ENCODE measurements around the gene PLPP1. TPM values are rescaled to one million over a fixed set of nuclear protein-coding genes. Genes with fewer than 3 reads are reported as not detected.

PLPP1 gene
- total RNA-seq (2014; rRNA removed; shearing (Covaris generic)): 53.3 and 55.8 TPM in 2 replicates

DNA sequence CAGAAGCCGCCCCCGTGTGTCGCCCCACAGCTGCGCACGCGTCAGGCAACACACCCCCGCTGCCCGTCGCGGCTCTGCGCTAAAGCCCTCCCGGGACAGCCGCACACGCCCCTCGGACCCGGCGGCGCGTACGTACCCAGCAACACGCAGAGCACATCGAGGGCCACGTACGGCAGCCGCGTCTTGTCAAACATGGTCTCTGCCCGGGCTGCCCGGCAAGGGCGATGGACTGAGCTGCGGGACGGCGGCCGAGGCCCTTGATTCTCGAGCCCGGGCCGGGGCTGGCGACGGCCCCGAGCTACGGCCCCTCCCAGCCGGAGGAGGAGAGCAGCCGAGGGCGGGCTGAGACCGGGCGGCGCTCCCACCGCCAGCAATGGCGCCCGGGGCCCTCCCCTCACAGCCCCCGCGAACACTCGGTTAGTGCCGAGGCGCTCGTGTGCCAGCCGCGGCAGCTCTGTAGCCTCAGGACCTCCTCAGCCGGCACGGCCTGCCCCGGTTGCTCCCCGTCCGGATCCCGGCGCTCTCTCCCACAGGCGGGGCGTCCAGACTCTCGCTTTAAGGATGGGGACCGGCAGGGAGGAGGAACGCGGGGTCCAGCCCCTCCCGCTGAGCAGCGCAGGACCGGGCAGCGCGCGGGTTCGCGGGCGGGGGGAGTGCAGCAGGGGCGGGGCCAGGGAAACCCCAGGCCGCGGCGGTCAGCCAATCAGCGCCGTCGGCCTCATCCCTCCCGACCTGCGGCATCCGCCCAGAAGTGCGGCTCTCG lies at the start of gene PLPP1:
TSS of gene PLPP1 (minus strand) at position 529 of the 763 bp plus-strand sequence. CDS start at position 194, 335 bp downstream.
- peak; percentile 84 for DNase-seq (ENCODE audit: low spot score)

DNA sequence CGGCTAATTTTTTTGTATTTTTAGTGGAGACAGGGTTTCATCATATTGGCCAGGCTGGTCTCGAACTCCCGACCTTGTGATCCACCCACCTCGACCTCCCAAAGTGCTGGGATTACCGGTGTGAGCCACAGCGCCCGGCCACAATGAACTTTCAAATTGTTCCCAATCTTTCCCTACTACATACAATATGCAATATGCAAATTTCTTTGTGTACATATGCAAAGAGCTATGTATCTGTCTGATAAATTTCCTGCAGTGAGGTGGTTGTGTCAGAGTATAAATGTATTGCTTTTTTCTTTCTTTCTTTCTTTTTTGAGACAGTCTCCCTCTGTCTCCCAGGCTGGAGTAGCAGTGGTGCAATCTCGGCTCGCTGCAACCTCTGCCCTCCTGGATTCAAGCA lies 48.8 kb upstream of the PLPP1 start:
- DNase-seq (ENCODE audit: low spot score): no peak

DNA sequence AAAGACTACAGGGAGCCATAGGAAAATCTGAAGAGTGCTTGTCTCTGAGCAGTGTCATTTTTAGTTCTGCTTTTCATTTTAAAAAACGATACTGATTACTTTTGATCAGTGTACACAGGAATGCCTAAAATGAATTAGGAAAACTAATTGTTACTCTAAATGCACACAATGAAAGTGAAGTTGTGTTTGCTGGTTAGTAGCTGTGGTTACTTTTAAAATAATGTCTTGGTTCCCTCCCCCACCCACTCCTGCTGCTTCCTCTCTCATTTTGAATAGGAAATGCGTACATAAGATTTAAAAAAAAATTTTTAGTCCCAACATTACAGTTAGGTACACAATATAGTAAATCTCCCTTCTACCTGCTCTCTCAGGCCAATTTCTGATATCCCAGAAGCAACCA lies 47.5 kb upstream of the PLPP1 start:
- DNase-seq (ENCODE audit: low spot score): no peak

DNA sequence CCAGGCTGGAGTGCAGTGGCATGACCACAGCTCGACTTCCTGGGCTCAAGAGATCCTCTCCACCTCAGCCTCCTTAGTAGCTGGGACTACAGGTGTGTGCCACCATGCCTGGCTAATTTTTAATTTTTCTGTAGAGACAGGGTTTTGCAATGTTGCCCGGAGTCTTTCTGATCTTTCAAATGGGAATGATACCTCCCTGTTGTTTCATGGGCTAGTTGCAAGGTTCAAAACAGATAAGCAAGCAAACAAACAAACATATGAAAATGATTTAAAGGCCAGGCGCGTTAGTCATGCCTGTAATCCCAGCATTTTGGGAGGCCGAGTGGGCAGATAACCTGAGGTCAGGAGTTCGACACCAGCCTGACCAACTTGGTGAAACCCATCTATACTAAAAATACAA lies 45.3 kb upstream of the PLPP1 start:
- DNase-seq (ENCODE audit: low spot score): no peak

DNA sequence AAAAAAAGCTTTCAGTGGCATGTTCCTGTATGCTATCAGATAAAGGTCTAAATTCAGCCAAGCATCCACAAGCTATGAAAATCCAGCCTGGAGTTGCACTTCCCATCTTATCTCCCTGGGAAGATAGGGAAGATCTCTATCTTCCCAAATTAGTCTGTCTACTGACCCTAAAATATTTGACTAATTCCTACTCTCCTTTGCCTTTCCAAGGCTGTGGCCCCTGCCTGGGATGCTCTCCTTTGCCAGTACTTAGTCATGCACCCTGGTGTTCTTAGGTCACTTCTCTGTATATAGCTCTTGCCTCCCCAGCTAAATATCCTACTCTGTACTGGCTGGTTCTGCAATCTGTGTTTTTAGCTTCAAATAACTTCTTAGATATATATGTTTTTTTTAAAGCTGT lies 44.0 kb upstream of the PLPP1 start:
- no peak for DNase-seq (ENCODE audit: low spot score)

DNA sequence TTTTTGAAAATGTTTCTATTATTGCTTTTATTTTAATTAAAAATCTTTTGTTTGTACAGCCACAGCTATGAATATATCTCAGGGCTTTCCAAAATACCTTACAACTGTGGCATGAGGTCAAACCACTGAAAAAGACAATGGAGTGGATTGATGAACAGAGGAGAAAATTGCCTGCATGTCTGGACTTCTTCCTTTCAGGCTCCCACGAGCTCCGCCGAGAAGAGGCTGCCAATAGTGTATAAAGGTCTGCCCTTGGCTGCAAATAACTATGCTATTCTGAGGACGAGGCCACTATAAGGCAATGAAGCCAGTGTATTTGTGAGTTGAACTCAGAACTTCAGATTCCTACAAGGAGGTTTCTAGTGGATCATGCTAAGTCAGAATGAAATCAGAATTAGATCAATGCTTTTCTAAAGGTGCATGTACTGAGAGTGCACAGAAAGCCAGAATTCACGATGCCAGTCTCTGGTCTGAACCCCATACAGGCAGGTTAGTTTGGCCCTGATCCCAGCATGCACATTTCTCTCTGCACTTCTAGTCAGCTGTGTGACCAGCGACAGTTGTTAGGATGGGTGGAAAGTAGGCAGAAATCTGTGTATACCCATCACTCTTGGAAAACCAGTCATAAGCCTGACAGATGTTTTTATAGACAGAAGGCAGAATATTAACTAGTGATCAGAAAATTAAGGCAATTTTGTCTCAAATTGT lies 42.7 kb upstream of the PLPP1 start:
- peak; percentile 31 for DNase-seq (ENCODE audit: low spot score)

DNA sequence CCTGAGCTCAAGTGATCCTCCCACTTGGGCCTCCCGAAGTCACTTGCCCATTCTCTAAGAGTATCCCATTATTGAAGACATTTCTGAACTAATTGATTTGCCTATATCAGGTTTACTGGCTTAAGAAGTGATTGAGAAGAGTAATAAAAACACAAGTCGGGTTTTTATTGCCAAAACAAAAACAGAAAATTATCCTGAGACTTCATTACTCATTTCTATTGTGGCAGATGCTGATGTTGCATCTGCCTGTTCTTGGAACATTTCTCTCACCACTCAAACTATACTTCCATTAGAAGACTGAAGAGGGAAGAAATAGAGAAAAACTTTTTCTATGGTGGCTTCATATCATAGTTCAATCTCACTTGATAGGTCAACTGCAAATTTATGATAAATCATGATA lies 41.9 kb upstream of the PLPP1 start:
- DNase-seq (ENCODE audit: low spot score): no peak

DNA sequence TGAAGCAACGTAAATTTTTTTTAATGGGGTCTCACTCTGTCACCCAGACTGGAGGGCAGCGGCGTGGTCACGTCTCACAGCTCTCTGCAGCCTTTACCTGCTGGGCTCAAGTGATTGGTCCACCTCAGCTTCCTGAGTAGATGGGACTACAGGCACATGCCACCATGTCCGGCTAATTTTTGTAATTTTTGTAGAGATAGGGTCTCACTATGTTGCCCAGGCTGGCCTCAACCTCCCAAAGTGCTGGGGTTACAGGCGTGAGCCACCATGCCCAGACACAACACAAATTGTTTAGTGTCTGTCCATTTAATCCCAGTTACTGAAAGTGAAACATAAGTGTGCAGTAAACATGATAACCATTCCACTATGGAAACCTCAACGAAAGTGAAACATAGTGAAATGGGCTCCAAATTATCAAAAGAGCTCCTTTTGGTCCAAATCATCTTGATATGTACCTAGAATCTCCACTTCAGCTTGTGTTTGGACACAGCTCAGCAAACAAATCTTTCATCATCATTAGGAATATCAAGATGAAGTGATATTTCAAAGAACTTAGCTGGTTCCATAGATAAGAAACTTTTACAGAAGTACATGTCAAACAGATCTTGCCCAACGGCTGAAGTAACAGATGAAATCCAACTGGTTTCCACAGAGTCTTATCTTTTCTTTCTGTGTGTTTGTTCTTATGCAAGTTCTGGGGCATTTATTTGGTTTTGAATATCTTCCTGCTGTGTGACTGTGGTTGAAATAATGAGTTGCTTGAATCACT lies 41.2 kb upstream of the PLPP1 start:
- DNase-seq (ENCODE audit: low spot score): no peak

DNA sequence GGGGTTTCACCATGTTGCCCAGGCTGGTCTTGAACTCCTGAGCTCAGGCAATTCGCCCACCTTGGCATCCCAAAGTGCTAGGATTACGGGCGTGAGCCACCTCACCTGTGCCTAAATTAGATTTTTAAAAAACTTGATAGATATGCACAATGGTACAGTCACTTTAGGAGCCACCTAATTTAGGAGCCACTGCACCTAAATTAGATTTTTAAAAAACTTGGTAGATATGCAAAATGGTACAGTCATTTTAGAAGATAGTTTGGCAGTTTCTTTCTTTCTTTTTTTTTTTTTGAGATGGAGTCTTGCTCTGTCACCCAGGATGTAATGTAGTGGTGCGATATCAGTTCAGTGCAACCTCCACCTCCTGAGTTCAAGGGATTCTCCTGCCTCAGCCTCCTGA lies 37.8 kb upstream of the PLPP1 start:
- no peak for DNase-seq (ENCODE audit: low spot score)

DNA sequence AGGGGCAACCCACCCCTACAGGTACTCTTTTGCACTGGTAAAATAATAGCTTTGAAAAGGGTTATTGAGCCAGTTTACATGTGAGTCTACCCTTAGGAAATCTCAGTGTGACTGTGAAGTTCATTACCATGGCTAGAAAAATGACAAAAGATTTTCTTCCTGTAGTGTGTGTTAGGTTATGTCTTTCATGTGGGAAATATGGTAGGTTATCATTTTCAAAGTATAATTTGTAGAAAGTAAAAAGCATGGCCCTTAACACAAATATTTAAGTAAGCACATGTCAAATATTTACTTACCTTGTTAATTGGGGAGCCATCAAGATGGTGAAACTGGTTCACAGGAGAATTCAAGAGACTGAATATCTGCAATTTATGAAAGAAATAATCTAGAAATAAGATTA lies 37.3 kb upstream of the PLPP1 start:
- no peak for DNase-seq (ENCODE audit: low spot score)

DNA sequence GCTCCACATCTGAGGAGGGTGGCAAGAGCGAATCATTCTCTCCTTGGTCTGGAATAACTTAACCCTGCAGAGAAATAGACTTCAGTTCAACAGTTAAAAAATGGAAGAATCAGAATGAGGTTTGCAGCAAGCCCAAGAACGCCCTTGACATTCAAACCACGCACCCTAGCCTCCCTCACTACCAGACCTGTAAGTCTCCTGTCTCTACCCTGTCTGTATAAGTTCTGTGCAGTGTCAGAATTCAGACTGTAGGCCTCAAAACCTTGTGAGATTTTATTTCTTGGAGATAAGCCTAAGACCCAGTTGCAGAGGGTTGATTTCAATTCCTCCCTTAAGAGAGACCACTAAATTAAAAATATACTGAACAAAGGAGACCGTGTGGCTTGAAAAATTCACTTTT lies 35.8 kb upstream of the PLPP1 start:
- DNase-seq (ENCODE audit: low spot score): no peak

DNA sequence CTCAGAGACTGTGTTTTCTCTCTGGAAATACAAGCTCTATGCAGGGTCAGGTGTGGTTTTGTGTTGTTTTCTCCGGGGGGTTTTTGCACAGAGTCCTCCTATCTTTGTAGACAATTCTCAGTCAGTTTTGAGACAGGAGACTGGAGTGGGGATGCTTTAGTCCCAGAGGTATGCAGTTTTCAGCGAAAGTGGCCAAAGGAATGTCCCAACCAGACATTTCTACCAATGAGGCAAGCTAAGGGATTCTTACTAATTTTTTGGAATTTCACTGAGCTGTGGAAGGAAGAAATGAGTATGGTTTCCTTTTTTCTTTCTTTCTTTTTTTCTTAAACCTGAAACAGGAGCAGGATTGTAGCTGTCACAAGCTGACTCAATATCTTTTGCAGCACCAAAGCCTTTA lies 35.3 kb upstream of the PLPP1 start:
- DNase-seq (ENCODE audit: low spot score): no peak

DNA sequence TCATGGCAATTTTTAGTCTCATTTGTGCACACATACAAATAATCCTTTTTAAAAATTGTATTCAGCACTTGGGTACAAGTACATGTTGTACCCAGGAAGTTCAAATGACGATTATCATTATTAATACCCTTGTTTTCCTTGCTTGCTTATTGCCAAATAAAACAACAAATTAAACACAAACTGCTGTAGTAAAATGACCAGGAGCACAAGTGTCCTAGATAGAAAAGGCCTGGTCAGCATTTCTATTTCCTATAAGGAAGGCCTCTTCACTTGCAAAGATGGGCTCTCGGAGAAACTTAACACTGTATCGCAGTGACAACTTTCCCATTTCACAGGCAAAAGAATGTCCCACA lies 34.7 kb upstream of the PLPP1 start:
- no peak for DNase-seq (ENCODE audit: low spot score)

DNA sequence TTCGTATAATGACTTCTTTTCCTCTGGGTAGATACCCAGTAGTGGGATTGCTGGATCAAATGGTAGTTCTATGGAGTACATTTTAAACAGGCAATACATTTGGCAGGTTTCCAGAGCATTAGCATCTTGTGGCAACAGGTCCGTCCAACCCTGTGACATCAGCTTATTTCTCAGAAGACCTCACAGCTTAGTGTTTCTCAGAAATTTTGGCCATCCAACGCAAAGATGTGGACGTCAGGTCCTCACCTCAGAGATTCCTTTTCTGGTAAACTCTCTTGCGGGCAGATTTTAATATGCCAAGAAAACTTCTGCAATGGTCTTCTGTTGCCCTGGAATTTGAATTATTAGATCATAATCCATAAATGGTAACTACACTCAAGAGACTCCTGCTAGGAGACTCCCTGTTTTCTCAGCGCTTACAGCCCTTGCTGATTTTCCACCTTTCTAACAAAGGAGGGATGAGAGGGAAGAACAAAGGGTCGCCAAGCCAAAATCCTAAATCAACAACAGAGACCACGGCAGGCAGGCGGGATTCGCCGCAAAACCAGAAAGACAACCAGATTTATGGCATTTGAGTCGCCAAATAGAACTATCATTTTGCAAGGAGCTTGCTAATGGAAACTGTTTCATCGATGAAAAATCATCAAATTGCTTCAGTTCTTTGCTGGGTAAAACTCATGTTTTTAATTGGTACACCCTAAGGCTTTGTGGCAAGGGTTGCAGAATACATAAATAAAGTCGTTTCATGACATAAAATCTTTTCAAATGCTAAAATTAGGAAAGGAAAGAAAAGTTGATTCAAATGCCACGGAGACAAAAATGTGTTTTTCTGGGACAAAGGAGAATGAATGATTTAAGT lies 34.1 kb upstream of the PLPP1 start:
- no peak for DNase-seq (ENCODE audit: low spot score)

DNA sequence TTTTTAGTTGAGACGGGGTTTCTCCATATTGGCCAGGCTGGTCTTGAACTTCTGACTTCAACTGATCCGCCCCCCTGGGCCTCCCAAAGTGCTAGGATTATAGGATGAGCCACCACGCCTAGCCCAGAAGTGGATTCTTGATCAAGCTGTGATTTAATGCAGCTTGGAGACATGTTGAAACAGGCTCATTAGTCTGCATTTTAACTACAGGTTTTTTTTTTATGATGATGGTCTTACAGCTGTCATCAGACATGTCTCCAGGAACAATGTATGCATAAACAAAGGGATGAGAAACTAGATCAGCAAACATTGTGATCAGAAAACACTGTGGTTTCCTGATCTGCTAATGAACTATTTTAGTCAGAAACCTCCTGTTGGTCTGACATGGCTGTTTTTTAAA lies 30.0 kb upstream of the PLPP1 start:
- no peak for DNase-seq (ENCODE audit: low spot score)

DNA sequence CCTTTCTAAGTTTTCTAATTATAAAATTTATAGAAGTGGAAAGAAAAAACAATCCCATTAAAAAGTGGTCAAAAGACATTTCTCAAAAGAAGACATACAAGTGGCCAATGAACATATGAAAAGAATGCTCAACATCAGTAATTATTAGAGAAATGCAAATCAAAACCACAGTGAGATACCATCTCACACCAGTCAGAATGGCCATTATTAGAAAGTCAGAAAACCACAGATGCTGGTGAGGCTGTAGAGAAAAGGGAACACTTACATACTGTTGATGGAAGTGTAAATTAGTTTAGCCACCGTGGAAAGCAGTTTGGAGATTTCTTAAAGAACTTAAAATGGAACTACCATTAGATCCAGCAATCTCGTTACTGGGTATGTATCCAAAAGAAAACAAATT lies 23.7 kb upstream of the PLPP1 start:
- no peak for DNase-seq (ENCODE audit: low spot score)

DNA sequence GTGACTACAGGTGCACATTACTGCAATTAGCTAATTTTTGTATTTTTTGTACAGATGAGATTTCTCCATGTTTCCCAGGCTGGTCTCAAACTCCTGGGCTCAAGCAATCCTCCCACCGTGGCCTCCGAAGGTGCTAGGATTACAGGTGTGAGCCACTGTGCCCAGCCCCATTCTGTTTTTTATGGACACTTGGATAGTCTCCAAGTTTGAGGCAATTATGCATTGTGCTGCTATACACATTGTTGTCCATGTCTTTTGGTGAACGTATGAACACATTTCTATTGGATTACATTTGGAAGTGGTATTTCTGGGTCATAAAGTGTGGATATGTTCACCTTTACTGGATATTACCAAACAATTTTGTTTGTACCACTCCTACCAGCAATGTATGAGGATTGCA lies 22.4 kb upstream of the PLPP1 start:
- no peak for DNase-seq (ENCODE audit: low spot score)

DNA sequence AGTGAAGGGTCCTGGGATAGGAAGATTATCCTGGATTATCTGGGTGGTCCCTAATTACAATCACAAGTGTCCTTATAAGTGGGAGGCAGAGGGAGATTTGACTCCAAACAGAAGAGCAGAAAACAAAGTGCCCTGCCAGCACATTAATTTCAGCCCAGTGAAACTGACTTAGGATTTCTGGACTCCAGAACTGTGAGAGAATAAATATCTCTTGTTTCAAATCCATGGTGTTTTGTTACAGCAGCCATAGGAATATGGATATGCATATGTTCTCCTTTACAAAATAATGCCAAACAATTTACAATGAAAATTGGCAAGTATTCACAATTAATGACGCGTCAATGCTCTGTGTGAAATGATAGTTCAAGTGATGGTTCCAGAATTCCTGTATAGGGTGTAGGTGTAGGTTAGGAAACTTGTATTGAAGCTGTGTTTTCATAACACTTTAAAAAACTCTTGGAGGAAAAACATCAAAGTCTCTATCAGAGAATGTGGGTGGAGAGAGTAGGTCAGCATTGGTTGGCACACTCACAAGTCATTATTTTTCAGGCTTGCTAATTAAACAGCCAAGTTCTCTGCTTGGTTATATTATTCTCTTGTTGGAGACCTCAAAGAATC lies 19.9 kb upstream of the PLPP1 start:
- no peak for DNase-seq (ENCODE audit: low spot score)

DNA sequence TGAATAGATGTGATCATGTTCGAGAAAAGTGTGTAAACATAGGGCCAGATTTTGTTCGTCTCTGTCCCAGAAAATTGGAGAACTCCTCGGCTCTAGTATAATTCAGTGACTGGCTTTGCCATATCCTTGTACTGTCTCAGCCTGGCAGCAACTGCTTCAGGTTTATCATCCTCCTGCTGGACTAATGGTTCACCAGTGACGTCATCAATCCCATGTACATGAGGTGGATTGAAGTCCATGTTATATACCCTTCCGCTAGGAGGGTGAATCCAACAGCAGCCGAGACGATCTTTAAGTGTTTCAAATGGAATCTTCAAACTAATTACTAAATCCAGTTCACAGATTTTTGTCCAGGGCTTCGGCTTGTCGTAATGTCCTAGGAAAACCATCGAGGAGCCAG lies 17.1 kb upstream of the PLPP1 start:
- no peak for DNase-seq (ENCODE audit: low spot score)

DNA sequence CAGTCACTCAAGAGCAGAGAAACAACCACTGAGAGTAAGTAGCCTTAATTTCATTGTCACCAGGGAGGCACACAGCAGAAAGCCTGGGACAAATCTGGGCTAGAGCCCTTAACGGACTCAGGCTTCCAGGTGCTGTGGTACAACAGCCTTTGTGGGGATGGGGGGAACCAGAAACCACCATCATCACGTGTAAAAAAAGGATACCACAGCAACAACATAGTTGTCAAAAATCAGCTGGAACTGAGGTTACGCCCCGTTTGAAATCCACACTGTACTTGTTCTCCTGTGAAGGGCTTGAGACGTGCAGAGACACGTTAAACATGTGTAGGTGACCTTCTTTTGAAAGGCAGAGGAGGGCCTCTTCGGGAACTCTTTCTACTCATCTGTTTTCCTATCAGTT lies 16.6 kb upstream of the PLPP1 start:
- DNase-seq (ENCODE audit: low spot score): no peak

DNA sequence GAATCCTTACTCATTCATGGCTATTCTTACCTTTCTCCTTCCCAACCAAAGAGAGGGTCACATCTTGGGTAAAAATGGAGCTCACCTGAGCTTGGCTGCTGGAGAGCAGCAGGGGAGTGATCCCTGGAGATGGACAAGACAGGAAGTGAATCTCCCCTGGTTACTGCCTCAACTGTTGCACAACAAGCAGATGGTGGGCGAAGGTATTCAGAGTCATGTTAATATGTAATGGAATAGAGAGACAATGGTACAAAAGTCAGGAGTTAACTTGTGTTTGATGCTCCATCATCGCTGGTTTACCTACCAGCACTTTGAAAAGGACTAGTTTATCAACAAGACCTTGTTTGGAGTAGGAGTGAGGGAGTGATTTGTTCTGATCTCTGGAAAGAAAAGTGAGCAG lies 13.0 kb upstream of the PLPP1 start:
- DNase-seq (ENCODE audit: low spot score): no peak

Measured in HT-29 (cell line).